HG03460 (cell line): ENCODE data around the gene SOBP.

Experiments
- ATAC-seq: cut with Tn5 transposase; IDR thresholded peaks from one replicate; pipeline ENCODE4 v1.9.1; 2021; ENCODE audit not compliant: unreplicated experiment

Gene SOBP

GRCh38 chr6:107523054-107523791 is 33.3 kb downstream of the SOBP start:
- ATAC-seq: no peak

- ATAC-seq: no peak
These were observed 33.9 kb downstream of the SOBP start for GRCh38 chr6:107523794-107524193.

- ATAC-seq: no peak
These were observed 34.7 kb downstream of the SOBP start for GRCh38 chr6:107524626-107525025.

- ATAC-seq: no peak
These were observed 42.0 kb downstream of the SOBP start for GRCh38 chr6:107531868-107532267.

DNA sequence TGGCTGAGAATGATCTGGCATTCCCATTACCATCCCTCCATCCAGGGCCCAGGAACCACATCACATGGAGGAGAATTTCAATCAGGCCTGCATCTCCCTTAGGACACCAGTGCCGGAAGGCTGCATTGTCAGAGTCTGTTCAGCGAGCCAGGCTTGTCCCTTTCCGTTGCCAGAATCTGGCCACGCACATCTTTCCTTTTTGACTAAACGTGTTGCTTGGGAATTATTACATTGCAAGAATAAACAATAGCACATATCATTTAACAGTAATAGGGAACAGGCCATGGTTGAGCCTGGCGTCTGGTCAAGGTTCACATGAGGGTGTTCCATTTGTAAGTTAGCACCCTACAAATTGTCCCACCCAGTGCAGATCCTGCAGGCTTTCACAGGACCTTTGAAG is 42.8 kb downstream of the SOBP start:
- ATAC-seq: no peak

DNA sequence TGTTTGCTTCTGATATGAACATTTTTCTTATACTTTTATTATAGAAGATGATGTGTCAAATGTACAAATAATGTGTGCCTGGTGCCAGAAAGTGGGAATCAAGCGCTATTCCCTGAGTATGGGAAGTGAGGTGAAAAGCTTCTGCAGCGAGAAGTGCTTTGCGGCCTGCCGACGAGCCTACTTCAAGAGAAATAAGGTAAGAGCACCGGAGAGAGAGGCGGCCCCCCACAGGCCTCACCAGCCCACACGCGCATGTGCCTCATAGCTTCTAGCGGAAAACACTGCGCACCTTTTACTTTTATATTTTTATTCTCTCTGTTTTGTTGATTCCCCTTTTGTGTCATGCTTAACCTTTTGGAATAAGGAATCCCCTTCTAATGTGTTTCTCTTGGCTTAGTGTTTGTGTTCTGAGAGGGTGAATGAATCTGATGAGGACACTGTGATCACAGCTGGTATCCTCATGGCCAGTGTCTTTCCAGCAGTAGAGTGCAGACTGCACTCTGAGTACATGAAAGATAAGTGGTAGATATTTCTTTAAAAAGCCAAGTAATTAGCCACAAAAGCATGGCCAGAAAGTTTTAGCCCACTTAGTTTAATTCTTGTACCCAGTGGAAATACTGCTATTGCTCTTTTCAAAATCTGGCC is 43.6 kb downstream of the SOBP start:
- no peak for ATAC-seq

DNA sequence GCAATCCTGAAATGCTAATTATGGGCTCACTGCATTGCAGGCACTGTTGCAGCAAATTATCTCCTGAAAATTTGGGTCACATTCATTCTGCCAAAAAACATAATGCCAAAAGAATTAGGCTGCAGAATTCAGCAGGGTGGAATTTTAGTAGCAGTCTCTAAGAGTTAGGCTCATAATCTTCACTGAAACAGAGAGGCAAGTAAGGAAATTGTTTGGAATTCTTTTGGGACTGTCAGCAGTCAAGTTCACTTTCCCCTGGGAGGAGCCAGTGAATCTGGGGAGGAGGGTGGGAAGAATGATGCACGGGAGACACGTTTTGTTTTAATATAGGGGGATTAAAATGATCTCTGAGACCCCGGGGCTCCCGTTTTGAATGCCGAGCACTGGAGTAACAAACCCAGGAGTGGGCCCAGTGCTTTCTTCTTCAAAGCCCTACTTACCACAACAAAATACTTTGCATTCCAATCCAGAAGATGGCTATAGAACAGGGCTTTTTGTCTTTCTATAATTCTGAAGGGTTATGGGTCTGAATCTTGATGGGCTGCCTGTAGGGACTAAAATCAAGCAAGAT is 44.7 kb downstream of the SOBP start:
- ATAC-seq: no peak

DNA sequence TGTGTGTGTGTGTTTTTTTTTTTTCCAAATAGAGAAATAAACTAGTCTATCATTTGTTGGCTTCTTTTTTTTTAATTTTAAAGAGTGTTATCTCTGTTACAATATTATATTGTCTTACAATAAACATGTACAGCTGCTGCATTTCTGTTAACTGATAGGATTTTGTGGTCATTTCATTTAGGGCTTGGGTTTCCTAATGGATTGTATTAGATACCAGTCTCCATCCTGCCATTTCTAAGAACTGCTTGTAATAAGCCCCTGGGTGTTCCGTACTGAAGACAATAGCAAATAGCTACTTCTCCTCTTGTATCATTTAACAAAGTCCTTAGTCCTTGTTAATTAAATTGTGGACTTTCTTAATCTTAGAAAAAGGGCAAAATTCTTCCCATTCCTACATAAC is 45.7 kb downstream of the SOBP start:
- ATAC-seq: no peak

- ATAC-seq: no peak
These were observed 46.5 kb downstream of the SOBP start for GRCh38 chr6:107536180-107536961.

DNA sequence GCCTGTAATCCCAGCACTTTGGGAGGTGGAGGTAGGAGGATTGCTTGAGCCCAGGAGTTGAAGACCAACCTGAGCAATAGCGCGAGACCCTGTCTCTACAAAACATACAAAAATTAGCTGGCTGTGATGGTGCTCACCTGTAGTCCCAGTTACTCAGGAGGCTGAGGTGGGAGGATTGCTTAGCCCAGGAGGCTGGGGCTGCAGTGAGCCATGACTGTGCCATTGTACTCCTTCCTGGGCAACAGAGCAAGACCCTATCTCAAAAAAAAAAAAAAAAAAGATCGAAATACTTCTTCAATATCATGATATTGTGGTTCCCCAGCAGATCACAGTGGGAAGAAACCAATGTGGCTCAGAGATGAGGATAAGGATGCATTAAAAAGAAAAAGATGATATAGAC is 47.6 kb downstream of the SOBP start:
- ATAC-seq: no peak

- no peak for ATAC-seq
These were observed 49.0 kb downstream of the SOBP start for GRCh38 chr6:107538856-107539387.

- ATAC-seq: no peak
These were observed 49.5 kb downstream of the SOBP start for GRCh38 chr6:107539409-107539808.

DNA sequence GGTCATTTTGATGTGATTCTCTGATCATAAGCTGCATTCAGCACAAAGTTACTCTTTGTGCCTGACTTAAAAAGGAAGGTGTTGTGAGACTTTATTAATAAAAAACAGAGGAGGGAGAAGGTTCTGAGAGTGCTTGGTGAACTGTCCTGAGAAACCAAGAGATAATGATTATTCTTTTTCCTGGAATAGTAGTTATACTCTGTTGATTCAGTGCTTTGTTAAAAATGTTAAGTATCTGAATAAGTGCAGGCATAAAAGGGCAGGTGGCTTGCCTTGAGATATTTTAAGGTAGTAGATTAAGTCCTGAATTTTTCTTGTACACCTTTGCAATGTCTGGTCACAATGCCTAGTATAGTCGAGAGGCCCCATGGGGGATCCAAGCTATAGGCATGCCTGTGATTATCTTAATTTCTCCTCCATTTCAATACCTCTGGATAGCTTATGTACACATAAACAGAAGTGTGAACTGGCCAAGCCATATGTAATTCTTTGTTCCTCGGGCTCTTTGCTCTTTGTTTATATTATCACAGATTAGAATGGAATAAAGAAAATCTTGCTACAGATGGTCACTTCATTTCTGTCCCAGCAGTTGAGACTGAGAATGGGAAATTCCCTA is 50.0 kb downstream of the SOBP start:
- ATAC-seq: no peak

DNA sequence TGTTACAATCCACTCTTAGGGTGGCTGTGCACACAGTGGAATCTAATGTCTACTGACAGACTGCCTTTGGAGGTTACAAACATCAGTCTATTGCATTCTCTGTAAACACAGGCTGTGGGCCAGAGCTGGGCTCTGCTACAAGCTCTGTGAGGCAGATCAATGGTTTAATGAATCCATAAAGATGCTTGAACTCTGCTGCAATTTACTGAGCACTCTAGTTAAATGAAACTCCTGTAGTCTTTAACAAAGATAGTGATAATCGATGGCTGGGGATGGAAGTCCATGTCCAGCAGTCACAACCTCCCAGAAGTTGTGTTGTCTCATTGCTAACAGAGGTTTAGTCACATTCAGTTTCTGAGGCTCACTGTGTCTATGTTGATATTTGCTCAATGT is 50.5 kb downstream of the SOBP start:
- no peak for ATAC-seq

- no peak for ATAC-seq
These were observed 52.3 kb downstream of the SOBP start for GRCh38 chr6:107542192-107542668.

DNA sequence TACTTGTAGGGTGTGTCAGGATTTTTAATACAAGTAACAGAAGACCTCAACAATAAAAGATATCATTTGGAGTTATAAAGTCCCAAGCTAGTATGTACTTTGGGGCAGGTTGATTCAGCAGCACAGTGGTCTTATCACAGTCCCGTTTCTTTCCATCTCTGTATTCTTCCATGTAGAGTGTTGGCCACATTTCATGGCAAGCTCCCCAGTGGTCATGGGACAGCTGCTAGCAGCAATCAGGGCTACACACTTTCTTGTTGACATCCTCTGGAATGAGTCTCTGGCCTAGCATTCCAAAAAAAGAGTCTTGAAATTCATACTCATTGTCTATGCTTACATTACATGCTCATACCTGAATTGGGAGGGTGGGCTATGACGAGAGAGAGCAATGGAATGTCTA is 53.2 kb downstream of the SOBP start:
- ATAC-seq: no peak

DNA sequence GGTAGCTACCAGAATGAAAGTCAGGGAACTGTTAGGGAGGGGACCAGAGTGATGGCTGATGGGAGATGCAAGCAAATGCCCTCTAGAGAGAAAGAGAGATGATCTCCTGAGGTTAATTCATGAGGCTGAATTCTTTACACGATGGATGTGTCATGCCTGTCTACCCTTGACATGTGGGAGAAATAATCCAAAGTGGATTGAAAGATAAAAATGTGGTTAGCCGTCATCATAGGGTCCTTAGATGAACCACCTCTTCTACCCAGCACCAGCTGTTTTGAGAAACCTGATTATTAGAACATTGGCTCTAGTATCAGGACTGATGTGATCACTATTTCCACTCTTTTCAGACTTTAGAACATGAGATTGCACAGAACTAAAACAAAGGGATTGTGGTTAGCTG is 53.6 kb downstream of the SOBP start:
- ATAC-seq: no peak

DNA sequence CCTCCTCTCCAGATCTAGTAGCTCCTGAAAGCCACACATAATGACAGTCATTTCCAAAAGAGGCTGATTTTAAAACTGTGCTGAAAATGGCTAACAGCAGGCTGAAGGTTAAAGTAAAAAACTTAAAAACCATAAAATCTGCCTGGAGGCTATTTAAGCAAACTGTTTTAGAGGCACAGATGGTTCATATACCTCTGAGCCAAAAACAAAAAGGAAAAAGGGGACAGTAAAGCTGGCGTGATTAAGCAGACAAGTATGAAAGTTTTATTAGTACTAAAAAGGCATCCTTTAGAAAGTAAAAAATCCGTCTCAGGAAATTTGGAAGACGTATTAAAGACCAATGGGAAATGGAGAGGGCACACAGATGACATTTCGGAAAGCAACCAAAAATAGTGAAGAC is 55.8 kb downstream of the SOBP start:
- no peak for ATAC-seq

DNA sequence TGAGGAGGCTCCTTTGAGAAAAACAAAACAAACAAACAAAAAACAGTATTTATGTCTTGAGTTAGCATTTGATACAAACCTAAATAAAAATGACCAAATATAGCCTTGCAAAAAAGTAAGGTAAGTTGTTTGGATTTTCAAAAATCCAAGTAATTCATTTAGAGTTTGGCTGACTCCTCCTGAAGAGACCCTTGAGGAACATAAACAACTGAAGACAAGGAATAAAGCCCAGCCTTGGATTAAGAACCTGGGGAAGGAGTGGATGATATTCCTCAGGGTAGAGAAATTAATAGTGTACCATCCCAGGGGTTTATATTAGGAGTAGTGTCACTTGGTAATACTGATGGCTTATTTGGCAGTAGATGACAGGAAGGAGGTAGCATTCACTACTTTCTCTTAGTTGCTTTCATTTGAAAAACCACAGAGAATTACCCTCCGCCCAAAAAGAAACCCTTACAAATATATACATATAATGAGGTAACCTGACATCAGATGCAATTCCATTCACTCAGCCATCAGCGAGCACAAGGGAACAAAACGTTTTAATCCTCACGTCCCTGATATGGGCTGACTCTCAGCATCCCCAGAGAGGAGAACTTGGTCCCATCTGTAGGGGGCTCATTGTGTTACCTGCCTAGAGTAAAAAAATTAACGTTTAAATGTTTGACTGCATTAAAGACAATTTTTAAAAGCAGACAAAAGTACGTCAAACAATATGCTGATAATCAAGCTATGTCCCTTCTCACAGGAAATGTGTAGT is 57.0 kb downstream of the SOBP start:
- no peak for ATAC-seq

DNA sequence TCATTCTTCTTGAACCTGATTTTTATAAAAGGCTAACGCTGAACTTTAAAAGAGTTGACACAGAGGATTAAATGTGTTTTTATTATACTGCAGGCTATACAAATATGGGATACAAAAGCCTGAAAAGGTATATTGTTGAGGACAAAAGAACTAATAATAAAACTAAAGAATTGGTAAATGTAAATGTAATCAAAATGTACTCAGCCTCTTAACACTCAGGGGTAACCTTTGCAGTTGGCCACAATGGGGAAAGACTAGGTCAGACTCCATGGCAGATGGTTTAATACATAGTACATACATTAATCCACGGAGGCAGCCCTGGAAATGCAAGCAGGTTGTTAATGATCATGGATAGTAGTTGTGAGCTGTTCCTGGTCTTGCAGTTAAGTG is 57.5 kb downstream of the SOBP start:
- ATAC-seq: no peak
